CD4-positive, alpha-beta T cell (primary cell): Measurements from ENCODE around the gene LPCAT2. TPM values are rescaled to one million over a fixed set of nuclear protein-coding genes. Genes with fewer than 3 reads are reported as not detected.

Experiments
- ATAC-seq: fragments of 200-7000 bp; cut with Tn5 transposase; one replicate; pipeline ENCODE4 v1.10.0; 2022; ENCODE audit warnings: mild to moderate bottlenecking; ENCODE audit not compliant: poor library complexity
- CTCF ChIA-PET: fragments of 350-600 bp; sonication (Branson Sonifier 250); formaldehyde crosslinking; loops from one replicate; lab custom pipeline; 2021; ENCODE audit warnings: antibody characterized with exemption, inconsistent platforms; lab: Charles Lee
- POLR2A ChIA-PET: fragments of 350-600 bp; sonication (Branson Sonifier 250); formaldehyde crosslinking; loops from one replicate; lab custom pipeline; 2021; ENCODE audit warnings: antibody characterized with exemption, inconsistent platforms; lab: Charles Lee
- DNase-seq, 14 experiments: peaks; one replicate each; pipeline ENCODE4 v3.0.0-alpha.2; 2013 to 2020; ENCODE audit warnings: mixed read lengths in 2 of 14
- H3K27ac ChIP-seq, 2 donors: one replicate each; pipeline versions ENCODE4 v1.5.1 to v1.7.0; 2013; ENCODE audit warnings: low read length in 2 of 2, low read depth in 1 of 2, mild to moderate bottlenecking in 1 of 2
- H3K27me3 ChIP-seq, 2 experiments: 1 replicate in 1 of 2; 2 replicates in 1 of 2; pipeline versions ENCODE4 v1.6.1 to v1.7.0; 2013; ENCODE audit warnings: low read length in 2 of 2, control low read depth in 1 of 2, mild to moderate bottlenecking in 1 of 2, moderate library complexity in 1 of 2; ENCODE audit not compliant: insufficient read depth in 2 of 2, control insufficient read depth in 1 of 2
- H3K36me3 ChIP-seq: one replicate; pipeline ENCODE4 v1.6.1; 2013; ENCODE audit warnings: low read length, control low read depth; ENCODE audit not compliant: insufficient read depth
- H3K4me1 ChIP-seq: one replicate; pipeline ENCODE4 v1.6.1; 2013; ENCODE audit warnings: low read length, control low read depth; ENCODE audit not compliant: insufficient read depth
- H3K4me3 ChIP-seq: one replicate; pipeline ENCODE4 v1.5.1; 2013; ENCODE audit warnings: mild to moderate bottlenecking, low read length, moderate library complexity
- H3K9me3 ChIP-seq, 2 experiments: 1 replicate in 1 of 2; 2 replicates in 1 of 2; pipeline versions ENCODE4 v1.6.1 to v1.7.0; 2013; ENCODE audit warnings: low read length in 2 of 2, mild to moderate bottlenecking in 2 of 2, control low read depth in 1 of 2, moderate library complexity in 1 of 2; ENCODE audit not compliant: control insufficient read depth in 1 of 2, insufficient read depth in 1 of 2
- H3K27ac Mint-ChIP-seq: one replicate; pipeline ENCODE4 v1.8.0; 2020; ENCODE audit warnings: mixed read lengths
- H3K27me3 Mint-ChIP-seq: one replicate; pipeline ENCODE4 v1.8.0; 2021; ENCODE audit warnings: mixed read lengths
- H3K36me3 Mint-ChIP-seq: one replicate; pipeline ENCODE4 v1.8.0; 2021; ENCODE audit warnings: low read depth, mixed read lengths
- H3K4me1 Mint-ChIP-seq: one replicate; pipeline ENCODE4 v1.8.0; 2021; ENCODE audit warnings: low read depth, mixed read lengths
- H3K4me3 Mint-ChIP-seq: one replicate; pipeline ENCODE4 v1.8.0; 2020; ENCODE audit warnings: mild to moderate bottlenecking, mixed read lengths
- H3K9me3 Mint-ChIP-seq: one replicate; pipeline ENCODE4 v1.8.0; 2020; ENCODE audit warnings: mixed read lengths
- intact Hi-C, 2 experiments: fragments of 100-400 bp; cut with DNase I in 1 of 2; cut with micrococcal nuclease in 1 of 2; formaldehyde crosslinking; loops; one replicate each; pipeline versions ENCODE4 v1.15.1 to v1.9.0; 2023 to 2025; cut with DNase I, micrococcal nuclease
- total RNA-seq, 174 experiments: library from RNA in 2 of 174; stranded (reverse) in 2 of 174; gene quantifications; one replicate each; pipeline ENCODE4 v1.2.3 and lab custom pipeline; 2021 to 2026
- TF ChIP-seq, protein P1 (sequence below): fragments of 200-600 bp; IDR thresholded peaks from one replicate; pipeline ENCODE4 v1.8.0; 2022; ENCODE audit warnings: antibody characterized with exemption, mild to moderate bottlenecking

Gene LPCAT2
- total RNA-seq, 2 experiments from 2014 or later, result 0.22 to 0.36 TPM

DNA sequence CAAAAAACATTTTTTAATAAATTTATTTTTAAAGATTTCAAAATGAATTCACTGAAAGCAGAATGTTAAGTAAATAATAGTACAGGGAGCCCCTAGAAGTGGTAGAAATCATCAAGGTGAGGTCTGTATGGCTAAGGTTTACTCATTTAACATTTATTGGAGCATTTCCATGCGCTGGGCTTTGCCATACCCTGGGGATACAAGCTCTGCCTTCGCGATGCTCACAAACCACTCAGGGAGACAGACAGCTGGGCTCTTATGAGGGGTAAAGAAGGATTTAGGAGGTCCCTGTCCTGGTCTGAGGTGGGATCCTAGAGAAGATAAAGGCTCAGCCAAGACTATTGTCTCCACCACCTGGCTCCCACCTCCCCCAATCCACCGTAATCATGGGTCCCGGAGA lies 11.3 kb upstream of the LPCAT2 start:
- intact Hi-C loops, result no loop called here
- Mint-ChIP-seq H3K36me3 (no peaks in the 10 kb centered on the region), H3K4me1 (peaks cover 17% of the 10 kb centered on the region), H3K27ac (no peak overlapping the region), H3K9me3 (no peaks in the 10 kb centered on the region), H3K27me3 (no peaks in the 10 kb centered on the region), H3K4me3 (no peak overlapping the region)
- Histone ChIP-seq H3K4me3 (no peak overlapping the region), H3K9me3 (peaks cover 0 to under 1% of the 10 kb centered on the region in 2 experiments), H3K36me3 (no peaks in the 10 kb centered on the region), H3K27me3 (no peaks in the 10 kb centered on the region), H3K27ac (no peak overlapping the region), H3K4me1 (peaks cover 3% of the 10 kb centered on the region)
- TF ChIP-seq, protein P1, sequence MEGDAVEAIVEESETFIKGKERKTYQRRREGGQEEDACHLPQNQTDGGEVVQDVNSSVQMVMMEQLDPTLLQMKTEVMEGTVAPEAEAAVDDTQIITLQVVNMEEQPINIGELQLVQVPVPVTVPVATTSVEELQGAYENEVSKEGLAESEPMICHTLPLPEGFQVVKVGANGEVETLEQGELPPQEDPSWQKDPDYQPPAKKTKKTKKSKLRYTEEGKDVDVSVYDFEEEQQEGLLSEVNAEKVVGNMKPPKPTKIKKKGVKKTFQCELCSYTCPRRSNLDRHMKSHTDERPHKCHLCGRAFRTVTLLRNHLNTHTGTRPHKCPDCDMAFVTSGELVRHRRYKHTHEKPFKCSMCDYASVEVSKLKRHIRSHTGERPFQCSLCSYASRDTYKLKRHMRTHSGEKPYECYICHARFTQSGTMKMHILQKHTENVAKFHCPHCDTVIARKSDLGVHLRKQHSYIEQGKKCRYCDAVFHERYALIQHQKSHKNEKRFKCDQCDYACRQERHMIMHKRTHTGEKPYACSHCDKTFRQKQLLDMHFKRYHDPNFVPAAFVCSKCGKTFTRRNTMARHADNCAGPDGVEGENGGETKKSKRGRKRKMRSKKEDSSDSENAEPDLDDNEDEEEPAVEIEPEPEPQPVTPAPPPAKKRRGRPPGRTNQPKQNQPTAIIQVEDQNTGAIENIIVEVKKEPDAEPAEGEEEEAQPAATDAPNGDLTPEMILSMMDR, result no peak
- POLR2A ChIA-PET, result no interaction called here
- ATAC-seq, result no peak
- CTCF ChIA-PET, result no interaction called here
- DNase-seq, result no peak

DNA sequence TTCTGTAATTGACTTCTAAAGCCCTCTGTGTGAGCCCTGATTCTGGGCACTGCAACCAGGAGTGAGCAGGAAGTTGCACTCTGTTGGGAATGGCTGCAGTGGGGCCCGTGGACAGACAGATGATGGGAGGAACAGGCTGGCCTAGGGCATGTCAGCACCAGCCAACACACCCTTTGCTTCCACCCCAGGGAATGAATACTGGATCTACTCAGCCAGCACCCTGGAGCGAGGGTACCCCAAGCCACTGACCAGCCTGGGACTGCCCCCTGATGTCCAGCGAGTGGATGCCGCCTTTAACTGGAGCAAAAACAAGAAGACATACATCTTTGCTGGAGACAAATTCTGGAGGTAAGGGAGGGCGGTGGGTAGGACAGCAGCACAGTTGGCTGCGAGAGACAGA lies 10.8 kb upstream of the LPCAT2 start:
- Mint-ChIP-seq H3K4me1 (peaks cover 17% of the 10 kb centered on the region), H3K27me3 (no peaks in the 10 kb centered on the region), H3K9me3 (no peaks in the 10 kb centered on the region), H3K4me3 (no peak overlapping the region), H3K36me3 (no peaks in the 10 kb centered on the region), H3K27ac (no peak overlapping the region)
- DNase-seq (no peak), ATAC-seq (no peak)
- ChIA-PET CTCF (no interaction called here), POLR2A (no interaction called here)
- H3K27me3 ChIP-seq, result no peaks in the 10 kb centered on the region
- no peaks in the 10 kb centered on the region for H3K36me3 ChIP-seq
- H3K27ac ChIP-seq, result no peak overlapping the region
- peaks cover 0 to 4% of the 10 kb centered on the region in 2 experiments for H3K9me3 ChIP-seq
- intact Hi-C loops, result no loop called here
- TF ChIP-seq, protein P1, result no peak
- H3K4me3 ChIP-seq, result no peak overlapping the region
- peaks cover 3% of the 10 kb centered on the region for H3K4me1 ChIP-seq

DNA sequence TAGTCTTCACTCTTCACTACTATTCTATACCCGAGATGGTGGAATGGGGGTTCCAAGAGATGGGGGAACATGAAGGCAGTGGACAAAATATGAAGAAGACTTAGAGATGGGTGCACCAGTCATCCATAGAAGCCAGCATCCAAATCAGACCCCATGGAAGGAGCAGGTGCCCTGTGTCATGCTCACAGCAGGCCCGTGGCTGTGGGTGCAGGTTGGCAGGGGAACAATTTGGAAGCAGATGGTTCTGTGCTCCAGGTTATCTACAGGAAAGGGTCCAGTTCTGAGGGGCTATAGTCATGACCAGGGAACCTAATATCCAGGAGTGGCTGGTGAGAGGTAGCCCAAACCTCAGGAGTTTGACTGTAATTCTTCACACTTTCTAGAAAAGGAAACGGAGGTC lies 9.6 kb upstream of the LPCAT2 start:
- intact Hi-C loops, result no loop called here
- no peak for DNase-seq
- POLR2A ChIA-PET, result no interaction called here
- H3K9me3 Mint-ChIP-seq, result no peaks in the 10 kb centered on the region
- TF ChIP-seq, protein P1, result no peak
- no peaks in the 10 kb centered on the region for H3K36me3 ChIP-seq
- no peaks in the 10 kb centered on the region for H3K27me3 ChIP-seq
- no peak overlapping the region for H3K4me3 Mint-ChIP-seq
- ATAC-seq, result no peak
- H3K27me3 Mint-ChIP-seq, result no peaks in the 10 kb centered on the region
- H3K4me1 ChIP-seq, result peaks cover 3% of the 10 kb centered on the region
- peaks cover 17% of the 10 kb centered on the region for H3K4me1 Mint-ChIP-seq
- CTCF ChIA-PET, result no interaction called here
- no peak overlapping the region for H3K27ac Mint-ChIP-seq
- H3K27ac ChIP-seq, result no peak overlapping the region
- H3K9me3 ChIP-seq, result peaks cover 0 to 4% of the 10 kb centered on the region in 2 experiments
- H3K36me3 Mint-ChIP-seq, result no peaks in the 10 kb centered on the region
- H3K4me3 ChIP-seq, result no peak overlapping the region
